ENCODE results near the gene RGS9. TPM values are rescaled to one million over a fixed set of nuclear protein-coding genes. Genes with fewer than 3 reads are reported as not detected.
"Not testable (repeated sequence)": the region's sequence is repeated elsewhere in the genome, so short reads cannot be mapped to it uniquely, and the experiment has no call there.

Gene RGS9
- total RNA-seq = 4.0 and 6.5 TPM in 2 replicates
- long read RNA-seq, partial matches to known transcripts = 1 of 8 reads
- long read RNA-seq, other reads (novel, unspliced or antisense) = 0 of 8 reads

GRCh38 chr17:65137021-65137939 is at the start of gene RGS9:
TSS of gene RGS9 (plus strand) at chr17:65137370. CDS start at chr17:65137541, 171 bp downstream.
- Mint-ChIP-seq H3K27ac (ENCODE audit: unreplicated experiment) (no peak within 1 kb of the TSS), H3K27me3 (ENCODE audit: unreplicated experiment) (no peaks in the 10 kb centered on the region), H3K4me1 (ENCODE audit: unreplicated experiment) (peaks cover 23% of the 10 kb centered on the region), H3K9me3 (ENCODE audit: unreplicated experiment) (no peaks in the 10 kb centered on the region), H3K36me3 (ENCODE audit: unreplicated experiment) (no peaks in the 10 kb centered on the region), H3K4me3 (ENCODE audit: unreplicated experiment) (peak within 1 kb of the TSS; percentile 75)
- peak; percentile 98 for TF ChIP-seq CTCF (IDR thresholded peaks at IDR 0.05)
- DNase-seq (ENCODE audit: extremely low spot score, unreplicated experiment) = peak; percentile 93

- DNase-seq (ENCODE audit: extremely low spot score, unreplicated experiment) = no peak
- Mint-ChIP-seq H3K9me3 (ENCODE audit: unreplicated experiment) (no peaks in the 10 kb centered on the region), H3K4me3 (ENCODE audit: unreplicated experiment) (no peak overlapping the region), H3K4me1 (ENCODE audit: unreplicated experiment) (peaks cover 3% of the 10 kb centered on the region), H3K27ac (ENCODE audit: unreplicated experiment) (no peak overlapping the region), H3K27me3 (ENCODE audit: unreplicated experiment) (peaks cover 30% of the 10 kb centered on the region), H3K36me3 (ENCODE audit: unreplicated experiment) (no peaks in the 10 kb centered on the region)
- TF ChIP-seq CTCF (IDR thresholded peaks at IDR 0.05) = no peak
These were observed 48.4 kb upstream of the RGS9 start for GRCh38 chr17:65088621-65089360.

GRCh38 chr17:65092262-65092661 is 44.9 kb upstream of the RGS9 start:
- Mint-ChIP-seq H3K27me3 (ENCODE audit: unreplicated experiment) (peaks cover 24% of the 10 kb centered on the region), H3K9me3 (ENCODE audit: unreplicated experiment) (no peaks in the 10 kb centered on the region), H3K27ac (ENCODE audit: unreplicated experiment) (no peak overlapping the region), H3K36me3 (ENCODE audit: unreplicated experiment) (no peaks in the 10 kb centered on the region), H3K4me3 (ENCODE audit: unreplicated experiment) (no peak overlapping the region), H3K4me1 (ENCODE audit: unreplicated experiment) (no peaks in the 10 kb centered on the region)
- DNase-seq (ENCODE audit: extremely low spot score, unreplicated experiment) = no peak
- TF ChIP-seq CTCF (IDR thresholded peaks at IDR 0.05) = no peak

- not testable (repeated sequence) for H3K4me1 Mint-ChIP-seq (ENCODE audit: unreplicated experiment); H3K4me3 Mint-ChIP-seq (ENCODE audit: unreplicated experiment); H3K27ac Mint-ChIP-seq (ENCODE audit: unreplicated experiment); H3K9me3 Mint-ChIP-seq (ENCODE audit: unreplicated experiment); H3K36me3 Mint-ChIP-seq (ENCODE audit: unreplicated experiment); DNase-seq (ENCODE audit: extremely low spot score, unreplicated experiment)
- peaks cover 24% of the 10 kb centered on the region for H3K27me3 Mint-ChIP-seq (ENCODE audit: unreplicated experiment)
These were observed 44.3 kb upstream of the RGS9 start for GRCh38 chr17:65092721-65093356.

GRCh38 chr17:65093930-65094329 is 43.2 kb upstream of the RGS9 start:
- peaks cover 23% of the 10 kb centered on the region for H3K27me3 Mint-ChIP-seq (ENCODE audit: unreplicated experiment)

More at GRCh38 chr17:65093930-65094329, 43.2 kb upstream of the RGS9 start:
- Mint-ChIP-seq H3K9me3 (ENCODE audit: unreplicated experiment) (no peaks in the 10 kb centered on the region), H3K4me3 (ENCODE audit: unreplicated experiment) (no peak overlapping the region), H3K27ac (ENCODE audit: unreplicated experiment) (no peak overlapping the region), H3K36me3 (ENCODE audit: unreplicated experiment) (no peaks in the 10 kb centered on the region), H3K4me1 (ENCODE audit: unreplicated experiment) (no peaks in the 10 kb centered on the region)
- no peak for DNase-seq (ENCODE audit: extremely low spot score, unreplicated experiment)
- peak; percentile 22 for TF ChIP-seq CTCF (IDR thresholded peaks at IDR 0.05)

All from osteocyte (in vitro differentiated cells).